NCI-H1105 treated with DMSO at 0.1 percent for 48 hours (cell line): ENCODE measurements around the gene CRYGB.
"Not testable (repeated sequence)": the region's sequence is repeated elsewhere in the genome, so short reads cannot be mapped to it uniquely, and the experiment has no call there.

Experiments
- DNase-seq: peaks from one replicate; lab custom pipeline; 2025; lab: John Stamatoyannopoulos, UW

Gene CRYGB

GRCh38 chr2:208150094-208150493, 4.1 kb upstream of the CRYGB start:
- DNase-seq: no peak

- no peak for DNase-seq
These were observed 2.8 kb upstream of the CRYGB start for GRCh38 chr2:208148803-208149202.

- DNase-seq: no peak
These were observed 1.8 kb upstream of the CRYGB start for GRCh38 chr2:208147759-208148158.

- DNase-seq: no peak
These were observed 1.1 kb upstream of the CRYGB start for GRCh38 chr2:208147008-208147407.

- peak; percentile 56 for DNase-seq
These were observed 2.8 kb downstream of the CRYGB start for GRCh38 chr2:208142925-208143799.

- peak; percentile 98 for DNase-seq
These were observed 3.6 kb downstream of the CRYGB start for GRCh38 chr2:208142240-208142924.

GRCh38 chr2:208139447-208139846, 6.5 kb downstream of the CRYGB start:
- DNase-seq: no peak

GRCh38 chr2:208138334-208138733, 7.6 kb downstream of the CRYGB start:
- DNase-seq: not testable (repeated sequence)

GRCh38 chr2:208136716-208137094, 9.3 kb downstream of the CRYGB start:
- no peak for DNase-seq

- DNase-seq: no peak
These were observed 9.9 kb downstream of the CRYGB start for GRCh38 chr2:208135794-208136715.

- no peak for DNase-seq
These were observed 10.9 kb downstream of the CRYGB start for GRCh38 chr2:208134928-208135586.

GRCh38 chr2:208130712-208131110, 15.2 kb downstream of the CRYGB start:
- DNase-seq: no peak

- DNase-seq: no peak
These were observed 15.9 kb downstream of the CRYGB start, which contains the start of gene CRYGC for GRCh38 chr2:208129744-208130711. Gene CRYGC, minus strand, starts transcription at chr2:208129828. Its CDS starts 36 bp downstream, at chr2:208129792.

GRCh38 chr2:208128136-208128535, 17.8 kb downstream of the CRYGB start:
- DNase-seq: no peak

- no peak for DNase-seq
These were observed 18.9 kb downstream of the CRYGB start for GRCh38 chr2:208127090-208127489.

- no peak for DNase-seq
These were observed 20.7 kb downstream of the CRYGB start for GRCh38 chr2:208125251-208125650.

- DNase-seq: not testable (repeated sequence)
These were observed 21.8 kb downstream of the CRYGB start, which contains the start of gene CRYGD for GRCh38 chr2:208124013-208124715. Gene CRYGD, minus strand, starts transcription at chr2:208124524. Its CDS starts 51 bp downstream, at chr2:208124473.

GRCh38 chr2:208122248-208122647, 23.7 kb downstream of the CRYGB start:
- no peak for DNase-seq

- DNase-seq: no peak
These were observed 27.0 kb downstream of the CRYGB start for GRCh38 chr2:208118918-208119317.

- not testable (repeated sequence) for DNase-seq
These were observed 28.6 kb downstream of the CRYGB start for GRCh38 chr2:208117390-208117789.
